Dermis blood vessel endothelial cell (primary cell): ENCODE data around the gene PHF21A. TPM values are rescaled to one million over a fixed set of nuclear protein-coding genes. Genes with fewer than 3 reads are reported as not detected.
"Not testable (repeated sequence)": the region's sequence is repeated elsewhere in the genome, so short reads cannot be mapped to it uniquely, and the experiment has no call there.

Experiments
- DNase-seq: peaks from one replicate; pipeline ENCODE4 v3.0.0; 2010
- total RNA-seq: library from RNA; depleted of rRNA; stranded (reverse); fragments of >200 nt; gene quantifications from 2 replicates; pipeline ENCODE4 v1.2.3, GENCODE V29; 2014

The PHF21A gene
- total RNA-seq, 1 donor from 2014 or later = 6.3 TPM

DNA sequence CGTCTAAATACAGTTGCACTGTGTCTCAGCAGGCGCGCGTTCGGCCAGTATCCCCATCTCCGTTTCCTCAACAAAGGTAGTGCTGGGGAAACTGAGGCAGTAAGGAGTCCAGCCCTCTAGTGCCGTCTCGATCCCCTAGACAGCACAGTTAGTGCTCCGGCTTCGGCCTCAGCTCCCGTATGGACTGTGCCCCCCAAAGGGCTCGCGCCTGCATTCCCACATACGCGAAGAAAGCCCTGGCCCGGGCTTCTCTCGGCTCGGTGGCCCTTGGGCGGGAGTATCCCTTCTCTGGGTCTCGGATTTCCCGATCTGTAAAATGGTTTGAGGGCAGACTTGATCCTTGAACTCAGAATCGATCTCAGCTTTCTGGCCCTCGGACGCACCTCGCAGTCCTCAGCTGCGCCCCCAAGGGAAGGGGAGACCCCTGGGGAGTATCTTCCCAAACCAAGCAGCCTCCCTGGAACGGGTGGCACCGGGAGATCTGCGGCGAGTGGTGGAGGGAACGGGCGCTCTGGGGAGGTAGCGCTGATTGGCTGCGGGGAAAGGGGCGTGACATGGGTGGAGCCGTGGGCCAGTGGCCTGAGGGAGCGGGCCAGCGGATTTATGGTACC lies 202.8 kb downstream of the PHF21A start:
- peak; percentile 82 for DNase-seq

DNA sequence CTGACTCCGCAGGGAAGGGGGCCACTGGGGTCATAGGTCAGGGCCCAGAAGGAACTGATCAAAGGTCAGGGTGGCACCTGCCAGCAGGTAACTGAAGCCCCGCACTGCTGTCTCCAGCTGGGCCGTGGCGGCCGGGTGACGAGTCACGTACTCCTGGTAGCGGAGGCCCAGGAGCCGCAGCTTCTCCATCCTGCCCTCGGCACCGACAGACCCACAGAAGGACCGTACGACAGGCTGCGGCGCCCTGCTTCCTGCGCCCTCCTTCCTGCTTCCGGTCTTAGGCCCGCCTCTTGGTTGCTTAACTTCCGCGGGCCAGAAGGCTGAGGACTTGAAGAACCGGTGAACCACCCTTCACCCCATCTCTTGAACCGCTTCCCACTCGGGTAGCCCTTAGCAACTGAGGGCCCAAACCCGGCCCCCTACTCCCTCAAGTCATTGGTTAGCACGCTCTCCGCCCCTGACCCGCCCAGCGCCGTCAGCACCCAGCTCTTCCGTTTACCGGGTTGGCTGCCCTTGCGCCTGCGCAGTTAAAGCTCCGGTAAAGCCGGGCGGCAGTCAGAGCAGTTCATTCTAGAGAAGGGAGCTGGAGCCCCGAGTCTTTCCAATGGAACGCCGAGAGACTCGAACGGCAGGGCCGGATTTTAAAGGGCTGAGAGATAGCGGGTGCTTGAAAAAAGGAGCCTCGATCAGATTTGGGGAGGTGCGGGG lies 203.5 kb downstream of the PHF21A start, which contains the start of gene PEX16:
Gene PEX16, minus strand, starts transcription at position 255 of the 708 bp plus-strand sequence. Its CDS starts 66 bp downstream, at position 189.
- peak; percentile 99 for DNase-seq

DNA sequence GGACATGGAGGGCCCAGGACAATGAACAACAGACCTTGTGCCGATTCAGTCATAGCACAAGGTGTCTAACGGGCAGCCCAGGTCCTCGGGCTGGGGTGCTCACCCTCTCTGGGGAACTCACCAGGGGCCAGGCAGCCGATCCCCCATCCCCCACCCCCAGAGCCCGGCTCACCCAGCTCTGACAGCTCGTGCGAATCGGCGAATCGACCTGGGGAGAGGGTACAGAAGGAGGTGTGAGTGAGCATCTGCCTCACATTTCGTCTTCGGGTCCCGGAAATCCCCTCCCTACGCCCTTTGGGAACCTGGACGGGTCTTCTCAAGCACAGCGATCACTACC lies 204.0 kb downstream of the PHF21A start:
- no peak for DNase-seq

DNA sequence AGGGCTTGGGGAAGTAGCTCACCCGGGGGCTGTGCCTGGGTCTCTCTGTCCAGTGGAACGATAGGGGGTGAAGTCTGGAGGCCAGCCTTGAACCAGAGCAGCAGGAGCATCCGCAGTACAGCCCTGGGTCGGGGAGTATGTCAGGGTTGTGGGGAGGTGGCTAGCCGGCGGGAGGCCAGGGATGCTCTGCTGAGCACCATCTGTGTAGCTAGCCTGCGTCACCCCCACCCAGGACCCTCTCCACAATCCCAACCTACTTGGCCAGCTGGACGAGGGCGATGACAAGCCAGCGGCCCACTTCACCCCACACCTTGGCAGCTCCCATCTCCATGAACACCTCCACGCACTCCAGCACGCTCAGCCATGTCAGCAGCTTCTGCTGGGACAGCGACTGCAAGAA lies 205.8 kb downstream of the PHF21A start:
- no peak for DNase-seq

DNA sequence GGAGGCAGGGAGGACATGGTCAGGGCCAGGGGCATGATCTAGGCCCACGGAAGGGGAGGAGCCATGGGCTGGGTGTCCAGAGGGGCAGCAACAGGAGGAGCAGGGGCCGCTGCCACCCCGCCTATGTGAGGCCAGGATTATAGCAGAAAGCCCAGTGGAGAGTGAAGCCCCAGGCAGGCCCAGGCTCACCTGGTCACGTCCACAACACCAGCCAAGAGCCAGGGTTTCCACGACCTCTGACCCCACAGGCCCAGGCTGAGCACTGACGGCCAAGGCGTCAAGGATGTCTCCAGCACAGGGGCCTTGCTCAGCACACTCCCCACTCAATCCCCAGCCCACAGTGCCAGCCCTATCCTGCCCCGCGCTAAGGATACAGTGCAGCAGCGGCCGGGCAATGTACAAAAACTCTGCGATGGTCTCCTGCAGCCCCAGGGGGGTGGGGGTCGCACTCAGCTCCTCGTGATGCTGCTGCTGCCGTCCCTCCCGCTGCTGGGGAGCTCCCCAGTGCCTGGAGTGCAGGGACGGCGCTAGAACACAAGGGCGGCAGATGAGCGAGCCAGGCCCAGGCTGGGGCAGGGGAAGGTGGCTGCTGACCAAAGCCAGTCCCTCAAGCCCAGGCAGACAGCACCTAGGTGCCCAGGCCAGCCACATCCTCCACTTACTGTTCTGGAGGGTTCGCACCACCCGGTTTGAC lies 207.2 kb downstream of the PHF21A start:
- no peak for DNase-seq

DNA sequence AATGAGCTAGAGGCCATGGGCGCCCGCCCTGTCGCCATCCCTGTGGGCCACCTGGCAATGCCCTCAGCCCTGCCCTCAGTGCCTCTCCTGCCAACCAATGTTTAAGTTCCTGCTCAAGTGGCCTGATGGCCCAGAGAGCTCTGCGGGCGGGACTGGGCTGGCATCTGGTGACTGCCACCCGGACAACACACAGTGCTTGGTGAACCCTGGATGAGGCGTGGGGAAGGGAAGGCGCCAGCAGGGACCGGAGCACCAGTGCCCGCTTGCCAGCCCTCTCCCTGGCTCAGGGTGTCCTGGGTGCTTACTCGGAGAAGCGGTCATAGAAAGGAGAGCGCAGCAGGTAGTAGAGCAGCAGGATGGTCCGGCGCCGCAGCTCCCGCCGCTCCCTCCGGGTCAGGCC lies 207.7 kb downstream of the PHF21A start:
- no peak for DNase-seq

DNA sequence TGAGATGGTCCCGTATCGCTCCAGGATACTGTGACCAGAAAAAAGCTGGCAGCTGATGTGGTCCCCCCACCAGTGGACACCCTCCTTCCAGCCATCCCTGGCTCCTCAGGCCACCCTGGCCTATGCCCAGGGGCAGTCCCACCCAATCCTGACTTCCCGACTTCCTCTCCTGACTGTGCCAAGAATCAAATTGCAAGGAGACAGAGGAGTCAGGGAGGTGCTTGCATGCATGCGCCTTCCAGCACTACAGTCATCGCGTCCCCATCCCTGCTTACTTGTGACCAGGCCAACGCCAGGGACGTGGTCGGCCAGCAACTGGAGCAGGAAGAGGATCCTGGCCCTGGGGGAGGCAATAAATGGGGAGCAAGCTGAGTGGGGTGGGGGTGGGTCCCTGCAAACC lies 210.6 kb downstream of the PHF21A start:
- no peak for DNase-seq

DNA sequence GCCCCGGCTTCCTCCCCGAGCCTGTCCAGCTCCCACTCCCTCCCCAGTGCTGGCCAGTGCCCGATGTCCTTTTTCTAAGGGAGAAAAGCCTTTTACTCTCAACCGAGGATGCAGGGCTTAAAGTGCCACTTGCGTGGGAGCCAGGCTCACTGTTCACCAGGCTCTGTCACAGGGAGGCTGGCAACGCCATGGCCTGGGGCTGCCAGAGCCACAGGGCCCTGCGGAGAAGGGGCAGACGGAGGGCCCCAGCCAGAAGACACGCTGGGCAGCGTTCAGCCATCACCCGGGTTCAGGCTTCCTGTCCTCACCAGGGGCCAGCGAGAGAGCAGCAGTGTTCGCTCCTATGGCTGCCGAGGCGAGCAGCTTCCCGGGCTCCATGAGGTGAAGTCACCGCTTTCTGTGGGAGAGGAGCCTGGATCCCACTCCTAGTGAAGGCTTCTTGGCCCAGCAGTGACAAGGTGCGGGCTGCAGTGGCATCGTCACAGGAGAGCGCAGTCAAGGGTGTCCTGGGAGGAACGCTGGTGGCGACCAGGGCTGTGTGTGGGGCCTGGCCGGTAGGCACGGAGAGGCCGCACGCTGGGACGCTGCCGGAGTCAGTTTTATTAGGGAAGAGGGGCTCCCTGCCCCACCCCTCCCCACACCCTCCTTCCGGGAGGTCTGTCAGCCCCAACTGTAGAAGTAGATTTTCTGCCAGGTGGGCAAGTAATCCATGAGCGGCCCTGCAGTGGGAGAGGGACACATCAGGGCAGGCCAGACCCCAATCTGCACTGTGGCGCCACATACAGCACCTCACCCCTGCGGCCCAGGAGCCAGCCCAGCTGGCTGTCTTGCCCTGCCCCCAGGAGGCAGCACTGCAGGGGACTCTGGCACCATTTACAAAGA lies 211.4 kb downstream of the PHF21A start:
- DNase-seq = no peak

DNA sequence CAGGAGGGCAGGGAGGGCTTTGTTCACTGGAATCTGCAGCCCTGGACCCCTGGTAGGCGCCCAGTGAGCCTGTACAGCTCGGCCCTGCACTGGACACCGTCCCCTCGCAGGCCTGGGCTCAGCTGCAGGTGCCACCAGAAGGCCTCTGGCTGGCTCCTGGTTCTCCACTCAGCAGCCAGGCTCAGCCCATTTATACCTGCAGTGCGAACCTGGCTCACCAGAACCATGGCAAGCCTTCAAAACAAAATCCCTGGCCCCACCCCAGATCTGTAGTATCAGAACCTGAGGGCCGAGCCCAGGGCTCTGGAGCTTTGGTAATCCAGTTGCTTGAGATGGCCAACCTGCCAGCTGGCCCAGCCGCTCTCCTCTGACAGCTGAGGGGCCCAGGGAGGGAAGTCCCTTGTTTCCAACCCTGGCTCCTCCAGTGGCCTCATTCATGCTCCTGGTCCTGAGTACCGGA lies 213.3 kb downstream of the PHF21A start:
- DNase-seq = no peak

DNA sequence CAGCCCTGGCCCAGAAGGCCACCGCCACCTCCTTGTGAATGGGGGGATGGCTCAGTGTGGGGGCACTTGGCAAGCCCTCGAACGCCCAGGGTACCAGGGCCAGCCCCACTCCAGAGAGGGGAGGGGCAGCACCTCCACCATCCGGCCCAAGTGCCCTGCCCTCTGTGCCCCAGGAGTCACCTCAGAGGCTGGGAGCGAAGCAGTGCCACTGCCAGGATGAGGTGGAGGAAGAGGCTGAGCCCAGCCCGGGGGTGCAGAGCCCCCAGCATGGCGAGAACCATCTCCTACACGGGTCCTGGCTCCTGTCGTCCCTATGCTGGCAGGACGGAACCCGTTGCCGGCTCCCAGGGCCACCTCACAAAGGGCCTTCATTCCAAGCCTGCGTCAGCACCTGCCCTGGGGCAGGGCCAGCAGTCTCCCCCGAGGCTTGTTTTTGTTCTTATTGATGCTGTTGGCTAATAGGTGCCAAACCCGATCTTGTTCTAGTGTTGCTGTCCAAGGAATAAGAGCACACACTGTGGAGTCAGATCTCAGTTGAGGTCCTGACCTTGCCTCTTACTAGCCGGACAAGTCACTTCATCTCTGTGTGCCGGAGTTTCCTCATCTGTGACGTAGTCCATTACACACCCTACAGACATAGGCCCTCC lies 214.2 kb downstream of the PHF21A start, which contains the start of gene FREY1:
Gene FREY1, minus strand, starts transcription at position 307 of the 647 bp plus-strand sequence. Its CDS starts 26 bp downstream, at position 281.
- no peak for DNase-seq

DNA sequence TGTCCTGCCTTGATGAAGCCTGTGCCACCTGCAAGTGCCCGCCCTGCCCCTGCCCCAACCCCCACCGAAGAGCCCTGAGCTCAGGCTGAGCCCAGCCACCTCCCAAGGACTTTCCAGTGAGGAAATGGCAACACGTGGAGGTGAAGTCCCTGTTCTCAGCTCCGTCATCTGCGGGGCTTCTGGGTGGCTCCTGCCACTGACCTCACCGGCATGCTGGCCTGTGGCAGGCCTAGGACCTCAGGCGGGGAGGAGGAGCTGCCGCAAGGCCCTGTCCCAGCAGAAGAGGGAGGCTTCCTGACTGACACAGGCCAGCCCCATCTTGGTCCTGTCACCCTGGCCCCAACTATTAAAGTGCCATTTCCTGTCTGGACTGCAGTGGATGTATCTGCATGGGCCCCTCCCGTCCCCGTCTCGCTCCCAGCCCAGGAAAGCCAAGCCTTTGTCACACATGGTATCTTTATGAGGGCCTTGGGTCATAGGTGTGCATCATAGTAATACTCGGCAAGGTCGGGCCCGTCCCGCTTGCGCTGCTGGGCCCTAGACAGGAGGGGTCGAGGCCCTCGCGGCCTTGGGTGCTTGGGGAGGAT lies 215.1 kb downstream of the PHF21A start:
- peak; percentile 12 for DNase-seq

DNA sequence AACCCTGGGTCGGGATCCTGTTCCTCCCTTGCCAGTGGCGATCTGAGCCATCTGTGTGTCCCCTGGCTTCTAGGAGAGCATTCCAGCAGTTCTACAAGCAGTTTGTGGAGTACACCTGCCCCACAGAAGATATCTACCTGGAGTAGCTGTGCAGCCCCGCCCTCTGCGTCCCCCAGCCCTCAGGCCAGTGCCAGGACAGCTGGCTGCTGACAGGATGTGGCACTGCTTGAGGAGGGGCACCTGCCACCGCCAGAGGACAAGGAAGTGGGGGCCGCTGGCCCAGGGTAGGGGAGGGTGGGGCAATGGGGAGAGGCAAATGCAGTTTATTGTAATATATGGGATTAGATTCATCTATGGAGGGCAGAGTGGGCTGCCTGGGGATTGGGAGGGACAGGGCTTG lies 215.7 kb downstream of the PHF21A start:
- DNase-seq = not testable (repeated sequence)

DNA sequence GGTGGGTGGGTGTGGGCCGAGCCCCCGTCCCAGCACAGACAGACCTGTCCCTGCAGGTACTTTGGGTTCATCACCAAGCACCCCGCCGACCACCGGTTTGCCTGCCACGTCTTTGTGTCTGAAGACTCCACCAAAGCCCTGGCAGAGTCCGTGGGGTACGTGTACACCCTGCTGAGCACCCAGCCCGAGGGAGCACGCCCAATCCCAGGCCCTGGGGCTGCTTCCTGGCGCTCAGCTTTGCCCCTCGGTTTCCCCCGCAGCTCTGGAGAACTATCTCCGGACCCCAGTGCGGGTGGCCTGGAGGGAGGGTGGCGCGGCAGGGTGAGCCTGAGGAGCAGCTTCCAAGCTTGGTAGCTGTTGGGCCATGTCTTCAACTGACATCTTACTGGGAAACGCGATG lies 216.2 kb downstream of the PHF21A start:
- DNase-seq = no peak

DNA sequence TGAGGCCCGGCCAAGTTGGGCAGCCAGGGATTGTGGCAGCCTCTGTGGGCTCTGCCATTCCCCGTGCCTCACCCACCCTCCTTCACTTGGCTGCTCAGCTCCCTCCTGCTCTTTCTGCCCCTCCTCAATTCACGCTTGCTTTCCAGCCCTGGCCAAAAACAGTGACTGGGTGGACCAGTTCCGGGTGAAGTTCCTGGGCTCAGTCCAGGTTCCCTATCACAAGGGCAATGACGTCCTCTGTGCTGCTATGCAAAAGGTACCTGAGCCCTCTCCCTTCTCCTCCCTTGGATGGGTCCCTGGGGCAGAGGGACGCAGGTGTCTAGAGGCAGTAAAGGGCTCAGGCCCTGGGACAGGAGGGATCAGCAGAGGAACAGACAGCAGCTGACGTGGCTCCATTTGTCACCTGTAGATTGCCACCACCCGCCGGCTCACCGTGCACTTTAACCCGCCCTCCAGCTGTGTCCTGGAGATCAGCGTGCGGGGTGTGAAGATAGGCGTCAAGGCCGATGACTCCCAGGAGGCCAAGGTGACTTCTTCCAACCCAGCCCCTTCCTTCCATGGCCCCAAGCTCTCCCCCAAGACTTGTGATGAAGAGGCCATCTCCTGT lies 216.8 kb downstream of the PHF21A start:
- no peak for DNase-seq

DNA sequence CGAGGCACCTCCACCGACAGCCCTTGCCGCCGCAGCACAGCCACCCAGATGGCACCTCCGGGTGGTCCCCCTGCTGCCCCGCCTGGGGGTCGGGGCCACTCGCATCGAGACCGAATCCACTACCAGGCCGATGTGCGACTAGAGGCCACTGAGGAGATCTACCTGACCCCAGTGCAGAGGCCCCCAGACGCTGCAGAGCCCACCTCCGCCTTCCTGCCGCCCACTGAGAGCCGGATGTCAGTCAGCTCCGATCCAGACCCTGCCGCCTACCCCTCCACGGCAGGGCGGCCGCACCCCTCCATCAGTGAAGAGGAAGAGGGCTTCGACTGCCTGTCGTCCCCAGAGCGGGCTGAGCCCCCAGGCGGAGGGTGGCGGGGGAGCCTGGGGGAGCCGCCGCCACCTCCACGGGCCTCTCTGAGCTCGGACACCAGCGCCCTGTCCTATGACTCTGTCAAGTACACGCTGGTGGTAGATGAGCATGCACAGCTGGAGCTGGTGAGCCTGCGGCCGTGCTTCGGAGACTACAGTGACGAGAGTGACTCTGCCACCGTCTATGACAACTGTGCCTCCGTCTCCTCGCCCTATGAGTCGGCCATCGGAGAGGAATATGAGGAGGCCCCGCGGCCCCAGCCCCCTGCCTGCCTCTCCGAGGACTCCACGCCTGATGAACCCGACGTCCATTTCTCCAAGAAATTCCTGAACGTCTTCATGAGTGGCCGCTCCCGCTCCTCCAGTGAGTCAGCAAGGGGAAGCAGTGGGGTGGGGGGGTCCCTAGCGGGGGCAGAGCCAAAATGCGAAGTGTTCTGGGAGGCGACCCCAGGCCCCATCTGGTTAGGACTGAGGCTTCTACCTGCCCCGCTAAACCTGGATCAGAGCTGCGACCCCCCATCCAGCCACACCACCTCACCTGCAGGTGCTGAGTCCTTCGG lies 218.5 kb downstream of the PHF21A start:
- no peak for DNase-seq

DNA sequence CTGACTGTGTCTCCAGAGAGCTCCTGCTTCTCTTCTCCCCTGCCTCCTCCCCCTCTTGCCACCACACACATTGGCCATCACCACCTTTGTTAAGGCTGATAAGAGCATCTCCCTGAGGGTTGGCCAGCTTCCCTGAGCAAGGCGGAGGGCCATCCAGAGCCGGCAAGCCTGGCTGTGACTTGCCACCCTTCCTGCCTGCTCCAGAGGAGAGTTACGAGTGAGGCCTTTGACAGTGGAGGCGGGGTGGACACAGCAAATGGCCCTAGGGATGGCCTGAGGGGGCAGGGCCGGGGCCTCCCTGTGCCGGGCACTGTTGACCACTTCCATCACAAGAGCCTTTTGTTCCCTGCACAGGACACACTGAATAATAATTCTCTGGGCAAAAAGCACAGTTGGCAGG lies 219.6 kb downstream of the PHF21A start:
- DNase-seq = no peak

DNA sequence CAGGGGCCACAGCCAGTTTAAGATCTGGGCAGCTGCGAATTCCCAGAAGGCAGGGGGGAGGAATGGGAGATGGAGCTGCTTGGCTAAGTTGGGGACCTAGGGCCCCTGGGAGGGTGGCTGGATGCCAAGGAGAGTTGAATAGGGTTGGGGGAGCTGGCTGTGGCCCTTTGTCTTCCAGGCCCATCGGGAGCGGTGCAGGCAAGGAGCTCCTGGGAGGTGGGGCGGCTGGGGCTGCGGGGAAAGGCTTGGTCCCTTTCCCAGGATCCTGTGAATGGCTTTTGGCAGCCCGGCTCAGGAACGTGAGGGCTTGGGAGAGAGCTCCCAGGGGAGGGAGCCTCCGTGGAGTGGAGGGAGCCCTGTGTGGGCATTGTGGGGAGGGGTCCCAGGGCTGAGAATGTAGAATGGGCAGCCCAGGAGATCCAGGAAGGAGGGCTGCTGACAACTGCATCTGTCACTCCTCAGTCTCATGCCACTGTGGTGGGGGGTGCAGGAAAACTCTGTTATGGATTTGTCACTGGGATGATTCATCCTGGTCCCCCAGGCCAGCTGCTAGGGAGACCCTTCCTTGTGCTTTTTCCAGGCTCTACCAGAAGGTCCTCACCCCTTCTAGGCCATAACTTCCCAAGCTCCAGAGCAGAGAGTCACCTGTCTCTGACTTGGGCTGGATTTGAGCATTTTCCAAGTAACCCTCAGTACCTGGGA lies 220.2 kb downstream of the PHF21A start:
- no peak for DNase-seq

DNA sequence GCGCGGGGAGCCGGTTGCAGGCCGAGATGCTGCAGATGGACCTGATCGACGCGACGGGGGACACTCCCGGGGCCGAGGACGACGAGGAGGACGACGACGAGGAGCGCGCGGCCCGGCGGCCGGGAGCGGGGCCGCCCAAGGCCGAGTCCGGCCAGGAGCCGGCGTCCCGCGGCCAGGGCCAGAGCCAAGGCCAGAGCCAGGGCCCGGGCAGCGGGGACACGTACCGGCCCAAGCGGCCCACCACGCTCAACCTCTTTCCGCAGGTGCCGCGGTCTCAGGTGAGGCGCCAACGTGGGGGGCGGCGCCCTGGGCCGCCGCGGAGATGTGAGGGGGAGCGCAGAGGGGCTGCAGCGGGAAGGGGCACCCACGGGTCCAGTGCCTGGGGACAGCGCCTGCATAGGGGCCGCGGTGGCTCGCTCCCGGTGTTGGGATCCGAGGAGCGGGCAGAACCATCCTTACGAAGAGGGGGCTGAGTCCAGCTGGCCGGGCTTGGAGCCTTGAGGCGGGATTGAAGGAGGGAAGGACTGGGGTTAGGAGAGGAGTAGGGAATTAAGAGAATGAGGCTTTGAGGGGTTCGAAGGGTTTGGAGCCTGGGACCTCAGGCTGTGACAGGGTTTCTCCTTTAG lies 221.0 kb downstream of the PHF21A start:
- not testable (repeated sequence) for DNase-seq
